Measurements from ENCODE around the gene TCFL5. TPM values are rescaled to one million over a fixed set of nuclear protein-coding genes. Genes with fewer than 3 reads are reported as not detected.

The TCFL5 gene
- total and polyA plus RNA-seq, 2 donors (not counting 3 experiments of a cell fraction or from before 2014, with no cell fraction given), result 4.4 to 11.1 TPM

DNA sequence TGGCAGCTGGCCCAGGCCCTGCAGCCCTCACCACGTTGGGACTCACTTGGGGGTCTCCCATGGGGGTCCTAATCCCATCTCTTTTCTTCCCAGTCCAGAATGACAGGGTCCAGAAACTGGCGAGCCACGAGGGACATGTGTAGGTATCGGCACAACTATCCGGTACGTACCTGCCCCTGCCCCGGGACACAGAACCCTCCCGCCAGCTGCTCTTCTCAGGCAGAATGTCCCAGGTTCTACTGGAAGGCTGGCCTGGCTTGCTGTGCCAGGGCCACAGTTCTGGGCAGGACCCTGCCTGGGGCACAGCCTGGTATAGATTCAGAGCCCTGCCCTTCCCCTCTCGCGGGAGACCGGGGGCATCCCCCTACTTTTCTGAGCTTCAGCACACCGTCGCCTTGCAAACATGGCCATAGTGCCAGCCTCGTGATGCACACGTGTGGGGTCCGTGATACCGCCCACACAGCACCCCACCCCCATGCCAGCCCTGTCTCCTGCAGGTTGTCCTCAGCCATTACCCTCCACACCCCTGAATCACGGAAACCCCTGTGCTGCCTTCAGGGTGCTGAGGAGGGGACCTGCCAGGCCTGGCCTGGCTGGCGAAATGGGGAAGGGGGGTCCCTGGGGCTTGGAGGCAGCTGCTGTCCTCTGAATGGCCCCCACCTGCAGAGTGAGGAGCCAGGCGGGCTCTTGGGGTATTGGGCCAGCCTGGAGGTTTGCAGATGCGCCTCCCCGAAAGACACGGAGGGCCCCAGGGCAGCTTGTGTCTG is 54.0 kb downstream of the TCFL5 start:
- no peaks in the 10 kb centered on the region for H4K20me1 ChIP-seq (replicated peaks; ENCODE audit: control insufficient read depth, extremely low read depth, insufficient read depth, low read length)
- H3K4me3 ChIP-seq (replicated peaks in 1 of 3; ENCODE audit: insufficient read depth in 1 of 3, low read depth in 1 of 3, low read length in 3 of 3), result no peak overlapping the region
- no peaks in the 10 kb centered on the region for H3K9me3 ChIP-seq (replicated peaks; ENCODE audit: control insufficient read depth, insufficient read depth, low read length)
- H3K27ac ChIP-seq (ENCODE audit: insufficient read depth, low read depth, low read length), result no peak overlapping the region
- BruUV-seq (replicated peaks), result no TSS peak
- H2AFZ ChIP-seq (ENCODE audit: low read depth, low read length), result no peak overlapping the region
- no peak overlapping the region for H3K9ac ChIP-seq (replicated peaks; ENCODE audit: extremely low read depth, insufficient read depth, low read length)
- H3K4me1 ChIP-seq (ENCODE audit: control insufficient read depth, extremely low read depth, insufficient read depth, low read length), result peaks cover 11% of the 10 kb centered on the region
- no peak overlapping the region for H3K4me2 ChIP-seq (ENCODE audit: insufficient read depth, low read length)
- dilution Hi-C loops (cut with MboI; ENCODE audit: extremely low pct_ligation_motif_present, low sequenced_read_pairs) (no loop called here), intact Hi-C loops (cut with micrococcal nuclease) (loop anchor here (1.0 to 10.0 kb wide), 5 partner anchors 16 to 423 kb away; partner anchors contain the start of gene RPS21)
- ChIA-PET CTCF (interaction anchor here (0.6 to 2.2 kb wide), 19 partner anchors 9 to 397 kb away, joined by 3 to 22 read pairs (median 4); partner anchors contain the start of genes COL9A3, MRGBP and NTSR1), POLR2A (no interaction called here)
- peaks cover 23% of the 10 kb centered on the region for H3K79me2 ChIP-seq (ENCODE audit: control insufficient read depth, insufficient read depth, low read length)
- DNase-seq (ENCODE audit: low read depth, low spot score), result no peak
- H3K36me3 ChIP-seq (ENCODE audit: control insufficient read depth in 2 of 2, extremely low read depth in 1 of 2, insufficient read depth in 2 of 2, low read length in 2 of 2), result peaks cover 9 to 31% of the 10 kb centered on the region in 2 experiments
- no peak for FAIRE-seq
- TF ChIP-seq POLR2AphosphoS5 (IDR thresholded peaks at IDR 0.05; ENCODE audit: insufficient read depth, low read depth, low read length) (no peak), FOS (IDR thresholded peaks at IDR 0.05; ENCODE audit: borderline replicate concordance, insufficient read depth, low read length) (no peak), MYC (IDR thresholded peaks at IDR 0.05; ENCODE audit: low read depth, low read length) (no peak), JUN (IDR thresholded peaks at IDR 0.05; ENCODE audit: borderline replicate concordance, insufficient read depth, insufficient read length, low read depth) (no peak), POLR2A (IDR thresholded peaks at IDR 0.05; ENCODE audit: low read depth, low read length) (no peak), EZH2 (IDR thresholded peaks at IDR 0.05; ENCODE audit: borderline replicate concordance, low read depth, low read length, severe bottlenecking) (no peak), GATA2 (IDR thresholded peaks at IDR 0.05; ENCODE audit: insufficient read depth, insufficient read length, low read depth, low read length) (no peak)
- TF ChIP-seq, protein P1, sequence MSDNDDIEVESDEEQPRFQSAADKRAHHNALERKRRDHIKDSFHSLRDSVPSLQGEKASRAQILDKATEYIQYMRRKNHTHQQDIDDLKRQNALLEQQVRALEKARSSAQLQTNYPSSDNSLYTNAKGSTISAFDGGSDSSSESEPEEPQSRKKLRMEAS (IDR thresholded peaks at IDR 0.05; ENCODE audit: insufficient read depth, insufficient read length), result no peak
- TF ChIP-seq, protein P2, sequence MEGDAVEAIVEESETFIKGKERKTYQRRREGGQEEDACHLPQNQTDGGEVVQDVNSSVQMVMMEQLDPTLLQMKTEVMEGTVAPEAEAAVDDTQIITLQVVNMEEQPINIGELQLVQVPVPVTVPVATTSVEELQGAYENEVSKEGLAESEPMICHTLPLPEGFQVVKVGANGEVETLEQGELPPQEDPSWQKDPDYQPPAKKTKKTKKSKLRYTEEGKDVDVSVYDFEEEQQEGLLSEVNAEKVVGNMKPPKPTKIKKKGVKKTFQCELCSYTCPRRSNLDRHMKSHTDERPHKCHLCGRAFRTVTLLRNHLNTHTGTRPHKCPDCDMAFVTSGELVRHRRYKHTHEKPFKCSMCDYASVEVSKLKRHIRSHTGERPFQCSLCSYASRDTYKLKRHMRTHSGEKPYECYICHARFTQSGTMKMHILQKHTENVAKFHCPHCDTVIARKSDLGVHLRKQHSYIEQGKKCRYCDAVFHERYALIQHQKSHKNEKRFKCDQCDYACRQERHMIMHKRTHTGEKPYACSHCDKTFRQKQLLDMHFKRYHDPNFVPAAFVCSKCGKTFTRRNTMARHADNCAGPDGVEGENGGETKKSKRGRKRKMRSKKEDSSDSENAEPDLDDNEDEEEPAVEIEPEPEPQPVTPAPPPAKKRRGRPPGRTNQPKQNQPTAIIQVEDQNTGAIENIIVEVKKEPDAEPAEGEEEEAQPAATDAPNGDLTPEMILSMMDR (IDR thresholded peaks at IDR 0.05; ENCODE audit: extremely low read depth in 1 of 2, insufficient read depth in 1 of 2, low read depth in 1 of 2, low read length in 2 of 2), result no peak
- no peaks in the 10 kb centered on the region for H3K9me1 ChIP-seq (replicated peaks; ENCODE audit: control insufficient read depth, extremely low read depth, insufficient read depth, low read length)
- no peaks in the 10 kb centered on the region for H3K27me3 ChIP-seq (ENCODE audit: control insufficient read depth in 2 of 2, insufficient read depth in 2 of 2, low read length in 2 of 2)

All from endothelial cell of umbilical vein (primary cell).